Upper lobe of left lung (tissue), 6 donors: ENCODE results near the gene MRC2. TPM values are rescaled to one million over a fixed set of nuclear protein-coding genes. Genes with fewer than 3 reads are reported as not detected.

Experiments used
- ATAC-seq, 2 donors: fragments of 200-7000 bp; cut with Tn5 transposase; one replicate each; pipeline ENCODE4 v1.9.1; 2022; ENCODE audit warnings: mild to moderate bottlenecking in 2 of 2, moderate library complexity in 2 of 2; ENCODE audit not compliant: low FRiP score in 2 of 2
- DNase-seq, 2 donors: peaks; one replicate each; pipeline ENCODE4 v3.0.0-alpha.2; 2019 to 2020
- H3K27ac ChIP-seq, 4 donors: fragments of 200-600 bp; sonication (generic); one replicate each; pipeline ENCODE4 v1.5.1; 2016 to 2019
- H3K27me3 ChIP-seq, 4 donors: fragments of 200-600 bp; sonication (generic); one replicate each; pipeline ENCODE4 v1.5.1; 2017 to 2019
- H3K36me3 ChIP-seq, 4 donors: fragments of 200-600 bp; sonication (generic); one replicate each; pipeline ENCODE4 v1.5.1; 2016 to 2019
- H3K4me1 ChIP-seq, 4 donors: fragments of 200-600 bp; sonication (generic); one replicate each; pipeline ENCODE4 v1.5.1; 2018 to 2019
- H3K4me3 ChIP-seq, 4 donors: fragments of 200-600 bp; sonication (generic); one replicate each; pipeline ENCODE4 v1.5.1; 2017 to 2019; ENCODE audit warnings: mild to moderate bottlenecking in 2 of 4, moderate library complexity in 1 of 4
- H3K9me3 ChIP-seq, 4 donors: fragments of 200-600 bp; sonication (generic); one replicate each; pipeline ENCODE4 v1.5.1; 2018 to 2019
- EP300 ChIP-seq, 4 donors: sonication (generic); formaldehyde crosslinking; IDR thresholded peaks; one replicate each; pipeline ENCODE4 v1.5.1; 2017; ENCODE audit warnings: antibody characterized with exemption in 4 of 4, control low read depth in 2 of 4
- POLR2A ChIP-seq, 4 donors: fragments of 450-650 bp; IDR thresholded peaks; one replicate each; pipeline ENCODE4 v1.5.1; 2016 to 2017; ENCODE audit warnings: antibody characterized with exemption in 4 of 4, mild to moderate bottlenecking in 2 of 4
- POLR2AphosphoS5 ChIP-seq, 2 donors: sonication (generic); formaldehyde crosslinking; IDR thresholded peaks; one replicate each; pipeline ENCODE4 v1.5.1; 2017; ENCODE audit warnings: antibody characterized with exemption in 2 of 2
- WGBS, 2 donors: methylation state at CpG; one replicate each; pipeline ENCODE4 v1.1.5; 2017 to 2018; 5-methylcytosine and 5-hydroxymethylcytosine counted together
- total RNA-seq, 6 donors: library from RNA; depleted of rRNA in 4 of 6; stranded (reverse); fragments of >200 nt in 4 of 6; gene quantifications; one replicate each; pipeline versions ENCODE4 v1.1.0 to v1.2.1, GENCODE V29; 2016 to 2021
- TF ChIP-seq, protein P1 (sequence below), 6 experiments: fragments of 450-650 bp in 4 of 6; fragments of 200-600 bp in 2 of 6; sonication (generic) in 2 of 6; IDR thresholded peaks; one replicate each; pipeline ENCODE4 v1.5.1; 2016 to 2019; ENCODE audit warnings: antibody characterized with exemption in 6 of 6
- donor health status: DM: no; HTN: no; CAD: no; lungs with moderate emphysema.
- donor health status: DM: no; HTN: yes; CAD: no; lungs with severe emphysema.

Gene MRC2
- total RNA-seq, 6 donors from 2014 or later = 32.1 to 185 (median 116) TPM

DNA sequence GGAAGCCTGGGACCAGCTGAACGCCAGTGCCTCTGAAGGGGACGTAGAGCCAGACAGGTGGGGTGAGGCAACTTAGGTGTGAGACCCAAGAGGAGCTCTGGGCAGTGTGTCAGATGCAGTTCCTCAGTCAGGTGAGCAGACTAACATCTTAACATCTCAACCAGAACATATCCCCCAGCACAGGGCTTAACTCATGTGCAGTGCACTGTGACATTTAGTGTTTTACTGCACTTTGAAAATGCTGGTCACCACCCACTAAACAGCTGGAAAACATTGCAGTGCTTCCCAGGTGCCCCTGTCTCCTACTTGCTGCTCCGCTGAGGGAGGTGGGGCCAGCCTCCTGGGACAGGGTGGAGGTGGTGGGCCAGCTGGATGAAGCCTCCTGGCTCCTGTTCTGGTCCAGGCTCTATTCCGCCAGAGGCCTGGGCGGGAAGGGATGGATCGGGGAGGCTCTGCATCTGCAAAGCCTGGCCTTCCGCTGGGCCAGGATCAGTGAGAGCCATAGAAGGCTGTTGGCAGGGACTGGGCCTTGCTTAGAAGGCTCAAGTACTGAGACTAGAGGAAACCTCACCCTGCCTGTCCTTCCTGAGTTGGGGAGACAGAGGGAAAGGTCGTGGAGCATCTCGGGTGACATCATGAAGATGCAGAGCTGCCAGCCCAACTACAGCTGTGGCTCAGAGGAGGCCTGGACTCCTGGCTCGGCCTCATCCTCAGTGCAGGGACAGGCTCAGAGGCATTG lies 7.9 kb upstream of the MRC2 start:
- Histone ChIP-seq H3K27ac (no peak overlapping the region), H3K36me3 (peaks cover 4 to 19% (median 10%) of the 10 kb centered on the region in 4 donors), H3K9me3 (no peaks in the 10 kb centered on the region), H3K4me1 (peaks cover 0 to 8% (median 4%) of the 10 kb centered on the region in 4 donors), H3K27me3 (no peaks in the 10 kb centered on the region), H3K4me3 (no peak overlapping the region)
- 78 to 86% methylated on average over 4 to 9 of the region's 10 CpGs for WGBS, 2 donors
- DNase-seq = no peak
- ATAC-seq = peak in 1 of 2 donors; percentile 47
- TF ChIP-seq, protein P1, sequence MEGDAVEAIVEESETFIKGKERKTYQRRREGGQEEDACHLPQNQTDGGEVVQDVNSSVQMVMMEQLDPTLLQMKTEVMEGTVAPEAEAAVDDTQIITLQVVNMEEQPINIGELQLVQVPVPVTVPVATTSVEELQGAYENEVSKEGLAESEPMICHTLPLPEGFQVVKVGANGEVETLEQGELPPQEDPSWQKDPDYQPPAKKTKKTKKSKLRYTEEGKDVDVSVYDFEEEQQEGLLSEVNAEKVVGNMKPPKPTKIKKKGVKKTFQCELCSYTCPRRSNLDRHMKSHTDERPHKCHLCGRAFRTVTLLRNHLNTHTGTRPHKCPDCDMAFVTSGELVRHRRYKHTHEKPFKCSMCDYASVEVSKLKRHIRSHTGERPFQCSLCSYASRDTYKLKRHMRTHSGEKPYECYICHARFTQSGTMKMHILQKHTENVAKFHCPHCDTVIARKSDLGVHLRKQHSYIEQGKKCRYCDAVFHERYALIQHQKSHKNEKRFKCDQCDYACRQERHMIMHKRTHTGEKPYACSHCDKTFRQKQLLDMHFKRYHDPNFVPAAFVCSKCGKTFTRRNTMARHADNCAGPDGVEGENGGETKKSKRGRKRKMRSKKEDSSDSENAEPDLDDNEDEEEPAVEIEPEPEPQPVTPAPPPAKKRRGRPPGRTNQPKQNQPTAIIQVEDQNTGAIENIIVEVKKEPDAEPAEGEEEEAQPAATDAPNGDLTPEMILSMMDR (IDR thresholded peaks at IDR 0.05) = no peak
- no peak for TF ChIP-seq POLR2AphosphoS5 (IDR thresholded peaks at IDR 0.05)
- TF ChIP-seq POLR2A (IDR thresholded peaks at IDR 0.05) = no peak
- TF ChIP-seq EP300 (IDR thresholded peaks at IDR 0.05) = no peak

DNA sequence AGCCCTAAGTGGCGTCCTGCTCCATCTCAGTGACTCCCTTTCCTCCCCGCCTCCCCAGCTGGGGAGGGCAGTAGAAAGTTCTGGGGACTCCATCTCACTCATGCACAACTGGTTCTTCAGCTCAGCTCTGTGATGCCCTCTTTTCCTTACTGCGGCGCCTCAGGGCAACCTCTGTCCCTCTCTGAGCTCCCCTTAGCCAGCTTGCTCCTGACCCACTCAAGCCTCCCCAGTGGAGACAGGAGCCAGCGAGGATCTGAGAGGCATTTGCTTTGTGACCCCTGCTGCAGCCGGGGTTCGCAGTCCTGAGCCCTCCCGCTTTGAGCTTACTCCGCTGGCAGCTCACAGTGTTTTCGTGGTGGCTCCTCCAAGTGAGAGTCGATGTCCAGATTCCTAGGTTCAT lies 6.2 kb upstream of the MRC2 start:
- Histone ChIP-seq H3K4me3 (no peak overlapping the region), H3K27me3 (no peaks in the 10 kb centered on the region), H3K36me3 (peaks cover 0 to 2% (median 2%) of the 10 kb centered on the region in 4 donors), H3K4me1 (peaks cover 4 to 21% (median 12%) of the 10 kb centered on the region in 4 donors), H3K27ac (no peak overlapping the region), H3K9me3 (no peaks in the 10 kb centered on the region)
- TF ChIP-seq, protein P1 (IDR thresholded peaks at IDR 0.05) = no peak
- TF ChIP-seq POLR2A (IDR thresholded peaks at IDR 0.05) = no peak
- TF ChIP-seq EP300 (IDR thresholded peaks at IDR 0.05) = no peak
- TF ChIP-seq POLR2AphosphoS5 (IDR thresholded peaks at IDR 0.05) = no peak
- 87 to 91% methylated on average over 10 to 11 of the region's 11 CpGs for WGBS, 2 donors
- ATAC-seq (no peak), DNase-seq (no peak)

DNA sequence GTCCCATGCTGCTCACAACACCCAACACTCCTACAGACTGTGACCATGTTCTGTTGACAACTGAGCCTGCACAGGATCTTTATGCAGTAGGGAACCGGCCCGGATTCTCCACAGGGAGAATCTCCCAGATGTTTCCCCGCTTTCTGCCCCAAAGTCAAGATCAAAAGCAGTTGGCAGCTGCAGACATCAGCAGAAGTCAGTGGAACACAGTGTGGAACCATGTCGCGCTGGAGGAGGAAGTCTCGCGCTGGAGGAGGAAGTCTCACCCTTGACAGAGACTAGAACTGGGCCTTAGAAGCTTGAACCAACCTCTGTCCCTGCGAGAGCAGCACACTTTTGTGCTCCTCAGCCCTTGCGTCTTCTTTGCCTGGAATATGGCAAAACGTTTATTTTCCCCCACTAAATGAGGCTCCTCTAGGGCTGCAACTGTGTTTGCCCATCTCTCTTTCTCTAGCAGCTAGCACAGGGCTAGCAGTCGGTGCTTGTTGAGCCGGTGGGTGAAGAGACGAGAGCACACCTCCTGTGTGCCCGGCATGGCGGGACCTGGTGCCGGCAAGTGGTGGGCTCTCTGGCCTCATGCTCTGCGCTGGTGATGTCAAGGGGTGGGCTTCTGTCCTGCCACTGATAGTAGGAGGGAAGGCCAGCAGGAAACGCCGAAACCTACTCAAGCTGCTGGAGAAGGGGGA lies 2.1 kb upstream of the MRC2 start:
- no peak overlapping the region for H3K4me3 ChIP-seq
- peaks cover 26 to 49% (median 35%) of the 10 kb centered on the region in 4 donors for H3K4me1 ChIP-seq
- peak in 1 of 2 donors; percentile 40 for DNase-seq
- peaks cover 0 to 14% (median 1%) of the 10 kb centered on the region in 4 donors for H3K27me3 ChIP-seq
- WGBS, 2 donors = 72 to 82% methylated on average over 18 to 19 of the region's 19 CpGs
- H3K27ac ChIP-seq = no peak overlapping the region
- no peaks in the 10 kb centered on the region for H3K36me3 ChIP-seq
- ATAC-seq = no peak
- TF ChIP-seq POLR2A (IDR thresholded peaks at IDR 0.05) = no peak
- no peak for TF ChIP-seq POLR2AphosphoS5 (IDR thresholded peaks at IDR 0.05)
- TF ChIP-seq EP300 (IDR thresholded peaks at IDR 0.05) = no peak
- TF ChIP-seq, protein P1 (IDR thresholded peaks at IDR 0.05) = no peak
- H3K9me3 ChIP-seq = no peaks in the 10 kb centered on the region

DNA sequence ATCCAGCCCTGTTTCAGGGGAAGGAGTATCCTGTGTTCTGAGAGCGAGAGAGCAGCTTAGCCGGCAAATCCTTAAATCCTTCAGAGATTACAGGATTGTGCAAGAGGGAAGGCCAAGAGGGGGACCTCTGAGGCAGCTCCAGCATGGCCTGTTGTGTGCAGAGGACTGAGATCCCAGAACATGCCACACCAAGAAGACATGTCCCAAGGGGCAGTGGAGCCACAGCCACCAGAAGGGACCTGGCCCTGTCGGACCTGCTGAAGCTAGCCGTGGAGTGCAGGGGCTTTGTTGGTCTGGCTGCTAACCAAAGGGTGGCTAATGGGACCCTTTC lies 1.6 kb upstream of the MRC2 start:
- Histone ChIP-seq H3K27ac (no peak overlapping the region), H3K4me1 (peaks cover 29 to 49% (median 36%) of the 10 kb centered on the region in 4 donors), H3K27me3 (peaks cover 0 to 14% (median 1%) of the 10 kb centered on the region in 4 donors), H3K4me3 (no peak overlapping the region), H3K9me3 (no peaks in the 10 kb centered on the region), H3K36me3 (no peaks in the 10 kb centered on the region)
- no peak for DNase-seq
- ATAC-seq = no peak
- no peak for TF ChIP-seq POLR2AphosphoS5 (IDR thresholded peaks at IDR 0.05)
- TF ChIP-seq EP300 (IDR thresholded peaks at IDR 0.05) = no peak
- no peak for TF ChIP-seq POLR2A (IDR thresholded peaks at IDR 0.05)
- TF ChIP-seq, protein P1 (IDR thresholded peaks at IDR 0.05) = no peak
- 71 to 72% methylated on average over 3 to 4 of the region's 4 CpGs for WGBS, 2 donors
